Fibroblast of mammary gland (primary cell): Measurements from ENCODE around the gene AMBP.
"Not testable (repeated sequence)": the region's sequence is repeated elsewhere in the genome, so short reads cannot be mapped to it uniquely, and the experiment has no call there.

ENCODE experiments used
- DNase-seq: peaks from one replicate; pipeline ENCODE4 v3.0.0-alpha.2; 2010; ENCODE audit warnings: low read depth
- H3K4me3 ChIP-seq: 2 replicates; pipeline ENCODE4 v1.5.1; 2011; ENCODE audit warnings: low read depth, mild to moderate bottlenecking, low read length, moderate library complexity; ENCODE audit not compliant: control insufficient read depth
- CTCF ChIP-seq: conservative IDR thresholded peaks from 2 replicates; pipeline ENCODE4 v1.5.1; 2011; ENCODE audit warnings: low read depth, low read length, inconsistent platforms; ENCODE audit not compliant: control insufficient read depth, insufficient read depth

AMBP gene

GRCh38 chr9:114086009-114086408, 7.9 kb upstream of the AMBP start:
- H3K4me3 ChIP-seq: no peak overlapping the region
- DNase-seq: no peak
- TF ChIP-seq CTCF: no peak

DNA sequence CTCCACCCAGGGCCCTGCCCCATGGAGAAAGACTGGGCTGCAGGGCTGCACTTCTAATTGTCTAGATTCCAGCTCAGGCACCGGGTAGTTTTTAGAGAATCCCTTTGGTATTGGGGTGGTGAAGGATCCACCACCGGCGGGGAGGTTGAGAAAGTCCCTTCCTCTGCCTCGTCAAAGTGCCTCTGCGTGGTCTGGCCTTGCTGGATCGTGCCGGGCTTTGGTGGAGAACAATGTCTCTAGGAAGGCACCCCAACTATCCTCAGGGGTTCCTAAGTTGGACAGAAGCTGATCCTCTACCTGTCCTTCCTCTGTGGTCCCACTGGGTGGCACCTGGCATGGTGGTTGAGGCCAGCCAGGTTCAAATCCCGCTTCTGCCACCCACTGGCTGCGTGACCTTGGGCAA, 7.3 kb upstream of the AMBP start:
- TF ChIP-seq CTCF: no peak
- no peak overlapping the region for H3K4me3 ChIP-seq
- DNase-seq: no peak

- DNase-seq: peak; percentile 12
- H3K4me3 ChIP-seq: no peak overlapping the region
- no peak for TF ChIP-seq CTCF
Observed at GRCh38 chr9:114084282-114085073, 6.4 kb upstream of the AMBP start.

DNA sequence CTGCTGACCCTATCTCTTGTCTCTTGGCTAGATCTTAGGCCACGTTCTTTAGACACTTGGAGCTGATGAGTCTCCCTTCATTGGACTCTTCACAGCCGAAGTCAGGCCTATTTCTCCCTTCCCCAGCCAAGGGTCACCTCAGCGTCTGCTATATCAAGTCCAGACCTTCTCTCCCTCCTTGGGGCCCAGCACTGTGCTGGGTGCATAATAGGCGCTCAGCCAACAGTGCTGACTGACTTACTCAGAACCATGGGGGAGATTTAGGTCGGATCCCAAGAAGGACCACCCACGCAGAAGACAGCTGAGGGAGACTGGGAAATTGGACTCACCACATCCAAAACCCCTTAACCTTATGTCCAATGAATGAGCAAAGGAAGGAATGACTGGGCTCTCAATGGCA, 5.6 kb upstream of the AMBP start:
- H3K4me3 ChIP-seq: no peak overlapping the region
- peak; percentile 40 for DNase-seq
- no peak for TF ChIP-seq CTCF

GRCh38 chr9:114082763-114083412, 4.8 kb upstream of the AMBP start:
- DNase-seq, H3K4me3 ChIP-seq: not testable (repeated sequence)

- TF ChIP-seq CTCF: peak; percentile 88
- DNase-seq: peak; percentile 86
- H3K4me3 ChIP-seq: no peak overlapping the region
Observed at GRCh38 chr9:114082017-114082762, 4.1 kb upstream of the AMBP start.
